SK-N-MC (cell line): ENCODE results near the gene POLR3K.
"Not testable (repeated sequence)": the region's sequence is repeated elsewhere in the genome, so short reads cannot be mapped to it uniquely, and the experiment has no call there.

Experiments
- DNase-seq: peaks from one replicate; pipeline ENCODE4 v3.0.0-alpha.2; 2011; ENCODE audit warnings: low read depth, low spot score
- H3K27ac ChIP-seq: fragments of 200-600 bp; sonication (generic); 2 replicates; pipeline ENCODE4 v1.5.1; 2016; ENCODE audit warnings: mixed run types
- H3K36me3 ChIP-seq: fragments of 200-600 bp; sonication (generic); 2 replicates; pipeline ENCODE4 v1.6.1; 2017; ENCODE audit warnings: antibody characterized with exemption, low read length, mixed read lengths; ENCODE audit not compliant: insufficient read depth
- H3K4me3 ChIP-seq: fragments of 200-600 bp; sonication (generic); 2 replicates; pipeline ENCODE4 v1.5.1; 2016
- H3K9ac ChIP-seq: fragments of 200-600 bp; sonication (generic); 2 replicates; pipeline ENCODE4 v1.8.0; 2017; ENCODE audit warnings: mixed run types, mixed read lengths; ENCODE audit not compliant: insufficient read length
- H3K9me3 ChIP-seq: fragments of 200-600 bp; sonication (generic); 2 replicates; pipeline ENCODE4 v1.6.1; 2017; ENCODE audit warnings: low read depth, mild to moderate bottlenecking, antibody characterized with exemption, low read length, moderate library complexity, mixed read lengths
- EZH2 ChIP-seq: fragments of 200-600 bp; sonication (generic); IDR thresholded peaks from one replicate; pipeline ENCODE4 v1.6.1; 2017; ENCODE audit warnings: antibody characterized with exemption
- FOXP2 ChIP-seq: optimal IDR thresholded peaks from 2 replicates; pipeline ENCODE3; 2011; ENCODE audit warnings: mild to moderate bottlenecking, moderate library complexity; ENCODE audit not compliant: insufficient read depth; ENCODE audit errors: extremely low read length, control extremely low read depth
- POLR2AphosphoS5 ChIP-seq: IDR thresholded peaks from 2 replicates; pipeline ENCODE4 v1.6.1; 2012; ENCODE audit warnings: mild to moderate bottlenecking, low read depth, low read length, borderline replicate concordance

POLR3K gene

GRCh38 chr16:37511-37910 is 15.9 kb downstream of the POLR3K start:
- TF ChIP-seq FOXP2 (no peak), EZH2 (no peak), POLR2AphosphoS5 (no peak)
- Histone ChIP-seq H3K36me3 (peaks cover 4% of the 10 kb centered on the region; the same call in 1 of the 2 replicates), H3K9me3 (no peaks in the 10 kb centered on the region), H3K9ac (no peak overlapping the region), H3K4me3 (no peak overlapping the region), H3K27ac (no peak overlapping the region)
- DNase-seq, result no peak

- Histone ChIP-seq H3K9ac (no peak overlapping the region), H3K27ac (no peak overlapping the region), H3K4me3 (no peak overlapping the region), H3K9me3 (no peaks in the 10 kb centered on the region), H3K36me3 (no peaks in the 10 kb centered on the region)
- TF ChIP-seq FOXP2, result no peak
- no peak for DNase-seq
Measured at GRCh38 chr16:36336-36984, 16.9 kb downstream of the POLR3K start.

- Histone ChIP-seq H3K36me3 (no peaks in the 10 kb centered on the region), H3K4me3 (no peak overlapping the region), H3K9ac (no peak overlapping the region), H3K27ac (no peak overlapping the region), H3K9me3 (no peaks in the 10 kb centered on the region)
- TF ChIP-seq EZH2 (no peak), POLR2AphosphoS5 (no peak), FOXP2 (no peak)
- no peak for DNase-seq
Measured at GRCh38 chr16:35678-36305, 17.6 kb downstream of the POLR3K start.

- TF ChIP-seq FOXP2 (no peak), POLR2AphosphoS5 (no peak; the same call in 1 of the 2 replicates), EZH2 (no peak)
- H3K9me3 ChIP-seq, result no peaks in the 10 kb centered on the region
- H3K36me3 ChIP-seq, result no peaks in the 10 kb centered on the region
- no peak for DNase-seq
- H3K4me3 ChIP-seq, result no peak overlapping the region
- no peak overlapping the region for H3K27ac ChIP-seq
- H3K9ac ChIP-seq, result no peak overlapping the region
Measured at GRCh38 chr16:35011-35677, 18.3 kb downstream of the POLR3K start.

GRCh38 chr16:34648-34987 is 18.8 kb downstream of the POLR3K start:
- H3K4me3 ChIP-seq, result no peak overlapping the region
- no peak overlapping the region for H3K9ac ChIP-seq
- DNase-seq, result no peak
- TF ChIP-seq EZH2, result no peak
- no peak for TF ChIP-seq FOXP2
- TF ChIP-seq POLR2AphosphoS5, result no peak; the same call in 1 of the 2 replicates
- no peaks in the 10 kb centered on the region for H3K9me3 ChIP-seq
- H3K36me3 ChIP-seq, result no peaks in the 10 kb centered on the region
- H3K27ac ChIP-seq, result no peak overlapping the region

- DNase-seq, result no peak
- TF ChIP-seq EZH2 (no peak), FOXP2 (no peak), POLR2AphosphoS5 (no peak)
Measured at GRCh38 chr16:33877-34647, 19.3 kb downstream of the POLR3K start.

GRCh38 chr16:33154-33876 is 20.1 kb downstream of the POLR3K start:
- H3K4me3 ChIP-seq, H3K36me3 ChIP-seq, H3K9me3 ChIP-seq, H3K9ac ChIP-seq, H3K27ac ChIP-seq, DNase-seq: not testable (repeated sequence)

More at GRCh38 chr16:33877-34647, 19.3 kb downstream of the POLR3K start:
- H3K9me3 ChIP-seq, result no peaks in the 10 kb centered on the region
- H3K4me3 ChIP-seq, result no peak overlapping the region
- no peak overlapping the region for H3K9ac ChIP-seq
- no peaks in the 10 kb centered on the region for H3K36me3 ChIP-seq
- no peak overlapping the region for H3K27ac ChIP-seq

- H3K4me3 ChIP-seq, H3K27ac ChIP-seq, H3K36me3 ChIP-seq, H3K9me3 ChIP-seq, DNase-seq, H3K9ac ChIP-seq: not testable (repeated sequence)
Measured at GRCh38 chr16:30627-31026, 22.8 kb downstream of the POLR3K start.

- H3K27ac ChIP-seq, H3K9ac ChIP-seq, H3K36me3 ChIP-seq, H3K4me3 ChIP-seq, H3K9me3 ChIP-seq, DNase-seq: not testable (repeated sequence)
Measured at GRCh38 chr16:25926-26348, 27.5 kb downstream of the POLR3K start.

- H3K9ac ChIP-seq, H3K9me3 ChIP-seq, H3K36me3 ChIP-seq, H3K4me3 ChIP-seq, H3K27ac ChIP-seq, DNase-seq: not testable (repeated sequence)
Measured at GRCh38 chr16:24151-24550, 29.3 kb downstream of the POLR3K start.

- not testable (repeated sequence) for H3K36me3 ChIP-seq, DNase-seq, H3K9ac ChIP-seq, H3K4me3 ChIP-seq, H3K27ac ChIP-seq, H3K9me3 ChIP-seq
Measured at GRCh38 chr16:20886-21285, 32.5 kb downstream of the POLR3K start.
